COR-L47 (cell line): ENCODE measurements around the gene CDH4.

Experiments
- DNase-seq: peaks from one replicate; lab custom pipeline; 2025; lab: John Stamatoyannopoulos, UW

Gene CDH4

DNA sequence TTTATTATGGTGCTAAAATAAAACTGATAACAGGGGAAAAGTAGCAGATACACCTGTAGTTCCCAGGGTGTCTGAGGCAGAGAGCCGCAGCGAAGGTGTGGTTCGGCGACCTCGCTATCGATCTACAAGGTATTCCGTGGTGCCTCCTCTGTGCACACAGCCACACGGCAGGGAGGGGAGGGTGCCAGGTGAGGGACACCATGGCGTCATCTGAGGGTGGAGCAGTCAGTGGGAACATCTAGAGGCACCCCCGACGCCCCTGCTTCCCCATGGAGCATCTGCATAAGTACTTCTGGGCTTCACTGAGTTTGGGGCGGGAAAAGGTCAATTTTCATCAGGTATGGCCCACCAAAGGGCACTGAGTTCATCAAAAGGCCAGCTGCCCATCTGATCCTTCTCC is 570.3 kb downstream of the CDH4 start:
- DNase-seq, result no peak

DNA sequence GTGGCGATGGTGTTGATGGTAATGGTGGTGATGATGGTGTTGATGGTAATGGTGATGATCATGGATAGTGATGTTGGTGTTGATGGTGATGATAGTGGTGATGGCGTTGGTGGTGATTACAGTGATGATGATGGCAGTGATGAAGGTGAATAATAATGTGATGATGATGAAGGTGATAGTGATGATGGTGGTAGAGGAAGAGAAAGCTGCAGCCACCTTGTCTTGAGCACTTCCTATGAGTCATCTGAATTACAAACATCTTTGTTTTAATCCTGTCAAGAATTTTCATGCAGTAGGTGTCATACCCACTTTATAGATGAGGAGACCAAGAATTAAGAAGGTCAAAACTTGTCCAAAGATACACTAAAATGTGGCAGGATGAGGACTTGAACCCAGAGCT is 571.2 kb downstream of the CDH4 start:
- no peak for DNase-seq

DNA sequence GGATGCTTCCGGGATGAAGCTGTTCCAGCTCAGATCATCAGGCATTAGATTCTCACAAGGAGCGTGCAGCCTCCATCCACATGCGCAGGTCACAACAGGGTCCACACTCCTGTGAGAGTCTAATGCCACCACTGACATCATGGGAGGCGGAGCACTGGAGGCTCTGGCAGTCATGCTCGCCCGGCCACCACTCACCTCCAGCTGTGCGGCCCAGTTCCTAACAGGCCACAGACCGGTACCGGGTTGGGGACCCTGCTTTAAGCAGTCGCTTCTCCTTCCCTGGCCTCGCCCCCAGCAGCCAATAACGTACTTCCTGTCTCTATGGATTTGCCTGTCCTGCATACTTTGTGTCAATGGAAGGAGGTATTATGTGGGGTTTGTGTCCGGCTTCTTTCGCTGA is 576.8 kb downstream of the CDH4 start:
- DNase-seq, result no peak

DNA sequence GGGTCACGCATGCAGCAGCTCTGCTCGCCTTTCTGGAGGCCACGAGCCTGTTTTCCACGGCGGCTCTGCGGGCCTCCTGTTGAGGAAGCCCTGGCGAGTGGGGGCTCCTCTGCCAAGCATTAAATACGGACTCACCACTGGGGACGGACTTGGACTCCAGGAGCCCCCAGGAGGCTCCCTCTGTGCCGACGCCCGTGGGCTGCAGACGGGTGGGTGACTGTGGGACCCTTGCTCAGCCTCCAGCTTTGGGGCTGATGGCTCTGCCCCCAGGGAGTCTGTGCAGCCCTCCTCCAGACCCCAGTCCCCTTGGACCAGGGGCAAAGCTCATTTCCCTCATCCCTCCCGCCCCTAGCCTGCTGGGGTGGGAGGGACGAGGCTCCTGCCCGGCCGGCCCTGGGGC is 577.5 kb downstream of the CDH4 start:
- no peak for DNase-seq

DNA sequence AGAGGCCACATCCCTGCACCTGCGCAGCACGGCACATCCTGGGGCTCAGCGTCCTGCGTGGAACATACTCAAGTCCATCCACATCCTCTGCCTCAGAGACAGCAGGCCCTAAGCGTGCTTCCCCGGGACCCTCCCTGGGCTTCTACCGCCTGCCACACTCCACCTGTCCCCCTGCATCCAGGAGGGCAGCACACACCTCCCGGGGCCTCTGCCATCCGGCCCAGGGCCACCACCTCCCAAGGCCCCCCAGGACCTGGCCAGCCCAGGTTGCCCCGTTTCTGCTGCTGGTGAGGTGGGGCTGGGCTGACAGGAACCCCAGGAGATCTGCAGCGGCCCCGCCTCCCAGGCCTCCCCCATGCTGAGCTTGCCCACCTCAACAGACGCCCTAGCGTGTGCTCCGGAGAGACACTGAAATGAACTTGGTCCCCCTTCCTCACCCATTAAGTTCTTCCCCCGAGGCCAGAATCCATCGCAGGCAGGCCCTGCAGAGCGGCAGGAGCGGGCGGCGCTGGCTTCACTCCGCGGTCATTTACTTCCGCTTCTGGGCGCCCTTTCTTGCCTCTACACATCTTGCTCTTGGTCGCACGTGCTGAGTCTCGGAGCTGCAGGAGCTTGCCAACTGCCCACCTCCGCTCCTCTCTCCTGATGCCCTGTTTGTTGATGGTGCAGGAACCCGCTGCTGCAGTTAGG is 578.3 kb downstream of the CDH4 start:
- no peak for DNase-seq

DNA sequence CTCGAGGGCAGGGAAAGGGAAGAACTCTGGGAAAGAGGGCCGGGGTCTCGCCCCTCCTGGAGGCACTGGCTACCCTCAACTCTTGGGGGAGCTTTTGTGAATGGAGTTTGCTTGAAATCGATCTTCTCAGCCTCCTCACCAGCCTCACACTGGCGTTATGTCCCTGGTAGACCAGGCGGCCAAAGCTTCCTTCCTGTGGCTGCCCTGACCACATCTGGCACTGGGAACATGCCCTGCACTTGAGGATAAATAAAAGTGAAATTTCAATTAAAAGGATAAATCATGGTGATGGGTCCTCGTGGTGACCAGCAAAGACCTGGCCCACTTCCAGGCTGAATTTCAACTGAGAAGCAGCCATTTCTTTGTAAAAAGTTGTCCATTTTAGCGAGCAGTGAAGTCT is 578.9 kb downstream of the CDH4 start:
- DNase-seq, result no peak

DNA sequence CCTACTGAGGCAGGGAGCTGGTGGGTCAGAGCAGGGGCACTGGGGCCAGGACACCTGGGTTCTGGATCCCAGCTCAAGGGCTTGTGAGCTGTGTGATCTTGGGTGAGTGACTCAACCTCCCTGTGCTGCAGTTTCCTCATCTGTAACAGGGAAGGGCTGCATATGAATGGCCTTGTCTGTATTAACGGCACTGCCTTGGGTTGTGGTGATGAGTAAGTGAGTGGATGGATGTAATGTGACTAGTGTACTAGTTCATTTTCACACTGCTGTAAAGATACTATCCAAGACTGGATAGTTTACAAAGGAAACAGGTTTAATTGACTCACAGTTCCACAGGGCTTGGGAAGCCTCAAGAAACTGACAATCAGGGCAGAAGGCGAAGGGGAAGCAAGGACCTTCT is 580.1 kb downstream of the CDH4 start:
- no peak for DNase-seq

DNA sequence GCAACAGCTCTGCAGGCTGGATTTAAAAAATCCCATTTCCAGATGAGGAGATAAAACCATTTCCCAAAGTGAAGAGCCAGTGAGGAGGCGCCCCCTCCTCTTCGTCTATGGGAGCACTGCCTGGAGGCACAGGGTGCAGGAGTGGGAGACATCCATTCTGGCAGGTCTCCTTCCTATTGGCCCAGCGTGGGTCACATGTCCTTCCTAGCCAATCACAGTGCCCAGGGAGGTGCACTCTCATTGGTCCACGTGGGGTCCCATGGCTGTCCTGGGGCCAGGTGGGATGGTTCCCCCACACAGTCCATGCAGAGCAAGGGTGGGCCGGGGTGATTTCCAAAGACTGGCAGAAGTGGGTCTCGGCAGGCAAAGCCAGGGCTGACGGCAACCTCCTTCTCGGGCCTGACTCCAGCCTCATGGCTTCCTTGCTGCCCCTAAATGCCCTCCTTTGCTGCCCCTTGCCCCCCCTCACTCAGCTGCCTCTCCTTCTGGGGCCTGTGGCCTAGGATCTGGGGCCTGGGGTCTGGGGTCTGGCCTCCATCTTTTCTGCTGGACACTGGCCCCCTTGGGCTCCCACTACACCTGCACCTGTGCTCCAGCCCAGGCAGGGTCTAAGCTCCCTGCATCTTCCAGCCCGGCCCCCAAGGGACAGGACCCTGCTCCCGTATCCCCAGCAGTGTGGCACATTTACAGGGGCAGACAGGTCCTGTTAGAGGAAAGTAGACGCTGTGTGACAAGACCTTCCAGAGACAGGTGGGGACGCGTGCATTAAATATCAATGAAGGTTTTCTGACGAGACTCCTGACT is 581.9 kb downstream of the CDH4 start:
- no peak for DNase-seq

DNA sequence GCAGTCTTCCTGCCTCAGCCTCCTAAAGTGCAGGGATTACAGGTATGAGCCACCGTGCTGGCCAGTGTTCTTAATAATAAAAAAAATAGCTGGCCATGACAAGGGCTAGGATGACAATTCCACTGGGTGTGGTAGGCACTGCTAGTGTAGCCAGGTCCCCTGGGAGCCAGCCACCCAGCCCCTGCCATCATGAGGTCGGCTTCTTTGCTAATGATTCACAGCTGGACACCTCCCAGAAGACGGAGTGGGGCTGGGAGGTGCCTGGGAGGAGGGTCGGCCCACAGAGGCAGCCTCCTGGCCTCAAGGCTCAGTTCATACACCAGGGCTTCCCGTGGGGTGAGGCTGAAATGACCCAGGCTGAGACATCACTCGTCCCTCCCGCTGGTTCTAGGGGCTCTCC is 583.2 kb downstream of the CDH4 start:
- DNase-seq, result no peak

DNA sequence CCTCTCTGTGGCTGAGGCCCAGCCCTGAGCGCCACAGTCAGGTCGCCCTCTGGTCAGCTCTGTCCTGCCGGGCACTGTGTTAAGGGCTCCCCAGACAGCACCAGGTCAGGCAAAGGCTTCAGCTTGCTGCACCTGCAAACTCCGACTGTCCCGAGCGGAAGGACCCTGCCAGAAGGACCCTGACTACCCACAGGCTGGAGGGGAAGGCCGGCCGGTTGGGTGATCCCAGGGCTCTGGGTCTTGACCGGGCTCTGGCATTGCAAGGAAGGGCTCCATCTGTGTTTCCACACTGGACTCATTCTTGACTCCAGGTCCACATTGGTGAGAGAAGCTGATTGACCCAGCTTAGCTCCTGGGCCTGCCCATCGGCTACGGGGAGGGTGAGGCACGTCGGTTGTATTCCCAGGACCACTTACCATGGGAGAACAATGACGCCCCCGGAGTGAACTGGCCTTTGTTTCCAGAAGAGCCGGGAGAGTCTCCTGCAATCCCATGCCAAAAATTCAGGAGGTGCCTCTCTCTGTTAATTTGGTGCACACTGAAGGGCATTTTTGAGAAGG is 583.8 kb downstream of the CDH4 start:
- no peak for DNase-seq

DNA sequence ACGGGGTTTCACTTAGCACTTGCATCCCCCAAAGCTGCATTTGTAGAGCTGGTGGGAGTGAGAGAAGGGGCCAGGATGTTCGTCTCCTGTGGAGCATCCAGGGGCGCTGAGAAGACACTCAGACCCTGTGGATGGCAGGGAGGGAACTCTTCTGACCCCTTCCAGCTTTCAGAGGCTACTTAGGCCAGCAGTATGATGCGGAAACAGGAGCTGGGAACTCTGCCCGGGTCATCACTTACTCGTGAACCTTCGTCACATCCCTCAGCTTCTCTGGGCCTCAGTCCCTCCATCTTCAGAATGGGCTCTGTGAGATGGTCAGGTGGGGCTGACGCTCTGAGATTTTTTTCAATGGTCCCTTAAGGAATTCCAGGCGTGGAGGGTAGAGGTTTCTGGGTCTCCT is 585.1 kb downstream of the CDH4 start:
- no peak for DNase-seq

DNA sequence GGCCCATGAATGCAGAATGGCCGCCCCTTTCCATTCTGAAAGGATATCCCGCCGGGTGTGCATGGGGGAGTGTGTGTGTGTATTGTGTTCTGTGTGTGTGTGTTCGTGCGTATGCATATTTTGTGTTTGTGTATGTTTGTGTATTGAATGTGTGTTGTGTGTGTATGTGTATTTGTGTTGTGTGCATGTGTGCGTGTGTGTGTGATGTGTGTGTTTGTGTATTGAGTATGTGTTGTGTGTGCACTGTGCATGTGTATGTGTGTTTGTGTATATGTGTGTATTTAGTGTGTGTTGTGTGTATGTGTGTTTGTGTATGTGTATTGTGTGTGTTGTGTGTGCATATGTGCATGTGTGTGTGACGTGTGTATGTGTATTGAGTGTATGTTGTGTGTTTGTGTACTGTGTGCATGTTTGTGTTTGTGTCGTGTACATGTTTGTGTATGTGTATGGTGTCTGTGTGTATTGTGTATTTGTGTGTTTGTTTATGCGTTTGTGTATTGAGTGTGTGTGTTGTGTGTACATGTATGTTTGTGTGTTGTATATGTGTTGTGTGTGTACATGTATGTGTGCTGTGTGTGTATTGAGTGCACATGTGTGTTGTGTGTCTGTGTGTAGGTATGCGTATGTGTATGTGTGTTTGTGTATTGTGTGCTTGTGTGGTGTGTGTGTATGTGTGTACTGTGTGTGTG is 587.3 kb downstream of the CDH4 start:
- DNase-seq, result no peak

DNA sequence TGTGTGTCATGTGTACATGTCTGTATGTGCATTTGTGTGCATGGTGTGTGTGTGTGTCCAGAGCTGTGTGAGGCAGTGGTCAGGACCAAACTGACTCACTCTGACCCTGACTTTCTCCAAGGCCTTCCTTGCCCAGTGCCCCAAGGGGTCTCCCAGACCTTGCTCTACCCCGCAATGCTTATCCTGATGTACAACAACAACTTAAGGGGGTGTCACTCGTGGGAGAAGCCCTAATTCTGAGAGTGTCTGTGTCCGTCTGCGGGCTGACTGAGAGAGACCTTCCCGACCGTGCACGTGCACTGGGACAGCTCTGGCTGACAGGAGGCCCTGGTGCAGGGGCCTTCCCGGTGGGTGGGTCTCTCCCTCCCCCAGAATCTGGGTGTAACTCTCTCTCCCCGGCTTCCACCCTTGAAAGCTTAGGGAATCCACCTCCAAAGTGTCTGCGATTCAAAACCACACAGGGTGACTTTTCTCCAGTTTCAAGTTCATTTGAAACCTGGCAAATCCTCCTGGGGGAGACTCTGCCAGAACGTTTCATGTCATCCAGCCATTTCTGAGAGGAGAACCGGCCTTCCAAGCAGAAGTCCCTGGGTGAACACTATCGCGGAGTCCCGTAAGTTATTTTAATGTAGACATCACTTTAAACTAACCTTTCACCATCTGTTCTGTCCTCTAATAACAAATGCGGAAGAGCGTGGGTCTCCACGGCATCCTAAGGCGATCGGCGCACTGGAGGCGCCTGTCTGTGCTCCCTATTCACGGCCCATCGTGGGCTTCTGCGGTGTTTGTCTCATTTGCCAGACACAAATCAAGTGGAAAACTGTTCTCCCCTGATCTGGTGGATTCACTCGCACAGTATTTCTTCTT is 588.1 kb downstream of the CDH4 start:
- DNase-seq, result no peak

DNA sequence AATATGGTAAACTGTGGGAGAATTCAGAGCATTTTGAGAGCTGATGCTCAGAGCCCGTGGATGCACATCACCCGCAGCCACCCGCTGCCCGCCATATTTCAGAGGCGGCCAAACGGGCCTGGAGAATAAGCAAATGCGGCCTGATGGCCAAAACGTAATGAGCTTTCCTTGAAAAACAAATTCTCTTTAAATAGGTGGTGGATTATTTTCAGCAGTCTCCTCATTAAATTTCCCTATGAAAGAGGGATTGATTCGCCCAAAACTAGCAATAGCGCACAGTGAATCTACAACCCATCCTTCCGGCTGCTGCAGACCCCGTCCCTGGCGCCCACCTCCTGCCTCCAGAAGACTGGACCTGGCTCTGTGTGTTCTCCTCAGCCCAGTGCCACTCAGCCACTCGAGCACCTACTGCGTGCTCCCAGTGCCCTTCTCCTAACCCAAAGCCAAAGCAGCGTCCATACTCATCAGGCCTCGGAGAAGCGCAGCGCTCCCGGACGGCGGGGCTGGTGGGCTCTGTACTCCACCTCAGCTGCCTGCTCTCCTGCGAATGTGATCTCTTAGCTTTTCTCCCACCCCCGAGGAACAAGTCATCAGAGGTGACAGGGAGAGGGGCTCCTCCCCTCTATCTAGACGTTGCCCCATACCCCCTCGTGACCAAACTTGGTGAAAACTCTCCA is 588.9 kb downstream of the CDH4 start:
- DNase-seq, result no peak

DNA sequence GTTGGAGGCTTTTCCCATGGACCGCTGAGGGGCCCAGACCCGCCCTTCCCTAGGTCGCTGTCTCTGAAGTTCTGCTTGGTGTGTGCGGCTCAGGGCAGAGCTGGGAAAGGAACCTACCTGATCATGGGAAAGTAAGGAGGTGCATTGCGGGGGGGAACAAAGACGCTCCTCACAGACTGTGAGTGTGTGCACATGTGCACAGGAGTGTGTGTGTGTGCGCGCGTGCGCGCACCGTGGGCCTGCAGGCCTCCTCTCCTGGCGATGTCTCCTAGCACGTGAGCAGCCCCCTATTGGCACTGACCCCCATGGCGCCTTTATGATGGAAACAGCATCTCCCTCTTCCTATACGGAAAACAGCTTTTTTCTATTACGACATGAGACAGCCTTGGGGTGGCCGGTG is 589.5 kb downstream of the CDH4 start:
- no peak for DNase-seq

DNA sequence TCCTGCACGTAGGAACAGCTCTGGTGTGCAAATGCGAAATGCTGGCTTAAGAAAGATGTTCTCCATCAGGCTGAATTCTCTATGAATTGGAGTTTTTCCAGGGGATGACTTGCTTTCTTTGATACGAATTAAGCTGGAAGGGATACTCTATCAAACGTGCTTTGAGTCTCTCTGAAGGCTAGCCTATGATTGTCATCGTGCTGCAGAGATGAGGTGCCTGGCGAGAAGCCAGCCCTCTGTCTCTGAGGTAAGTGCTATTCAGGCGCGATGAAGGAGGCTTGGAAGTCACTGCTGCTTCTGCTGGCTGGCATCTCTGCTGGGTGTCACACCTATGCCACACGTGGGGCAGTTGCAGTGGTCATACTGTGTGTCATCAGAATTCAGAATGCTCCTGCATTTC is 589.9 kb downstream of the CDH4 start:
- peak; percentile 28 for DNase-seq

DNA sequence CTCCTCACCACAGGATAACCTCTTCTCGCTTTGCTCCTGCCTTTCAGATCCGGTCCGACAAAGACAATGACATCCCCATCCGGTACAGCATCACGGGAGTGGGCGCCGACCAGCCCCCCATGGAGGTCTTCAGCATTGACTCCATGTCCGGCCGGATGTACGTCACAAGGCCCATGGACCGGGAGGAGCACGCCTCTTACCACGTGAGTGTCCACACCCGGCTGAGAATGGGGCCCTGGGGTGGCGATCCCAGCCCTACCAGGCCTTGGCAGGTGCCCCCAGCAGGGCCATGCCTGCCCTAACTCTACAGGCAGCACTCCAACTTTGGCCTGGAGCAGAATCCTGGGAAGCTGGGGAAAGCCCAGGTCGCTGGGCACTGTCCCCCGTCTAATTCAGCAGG is 592.6 kb downstream of the CDH4 start:
- DNase-seq, result no peak

DNA sequence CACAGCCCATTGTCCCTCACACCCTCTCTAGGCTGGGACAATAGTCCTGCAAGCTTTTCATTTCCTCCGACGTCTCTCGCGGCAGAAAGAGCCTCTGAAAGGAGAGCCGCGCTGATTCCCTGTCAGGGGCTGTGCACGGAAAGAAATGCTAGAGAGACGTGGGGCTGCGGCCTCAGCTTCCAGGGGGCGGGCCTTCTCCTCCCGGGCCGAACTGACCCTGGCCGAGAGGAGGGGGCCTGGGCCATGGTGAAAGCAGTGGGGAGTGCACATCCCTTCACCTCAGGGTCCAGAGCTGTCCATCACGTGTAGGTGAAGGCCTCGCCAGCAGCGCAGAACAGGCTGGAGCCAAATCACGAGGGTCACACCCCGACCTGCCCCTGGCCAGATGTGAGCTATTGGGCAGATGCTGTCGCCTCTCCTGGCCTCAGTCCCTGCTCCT is 593.2 kb downstream of the CDH4 start:
- no peak for DNase-seq

DNA sequence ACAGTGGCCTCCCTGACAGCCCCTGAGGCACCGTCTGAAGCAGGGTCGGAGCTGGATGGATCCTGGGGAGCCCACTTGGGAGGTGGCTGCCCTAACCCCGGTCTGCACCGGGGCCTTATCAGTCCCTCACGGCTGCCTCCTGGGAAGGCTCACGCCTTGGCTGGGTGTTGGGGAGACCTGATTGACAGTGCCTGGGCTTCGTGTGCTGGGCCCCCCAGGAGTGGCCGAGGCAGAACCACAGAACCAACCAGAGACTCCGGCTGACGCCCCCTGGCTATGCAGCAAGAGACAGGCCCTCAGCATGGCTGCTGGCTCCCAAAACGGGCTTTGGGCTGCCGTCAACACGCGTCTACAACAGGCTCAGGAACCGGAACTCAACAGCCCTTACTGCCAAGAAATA is 594.0 kb downstream of the CDH4 start:
- no peak for DNase-seq

DNA sequence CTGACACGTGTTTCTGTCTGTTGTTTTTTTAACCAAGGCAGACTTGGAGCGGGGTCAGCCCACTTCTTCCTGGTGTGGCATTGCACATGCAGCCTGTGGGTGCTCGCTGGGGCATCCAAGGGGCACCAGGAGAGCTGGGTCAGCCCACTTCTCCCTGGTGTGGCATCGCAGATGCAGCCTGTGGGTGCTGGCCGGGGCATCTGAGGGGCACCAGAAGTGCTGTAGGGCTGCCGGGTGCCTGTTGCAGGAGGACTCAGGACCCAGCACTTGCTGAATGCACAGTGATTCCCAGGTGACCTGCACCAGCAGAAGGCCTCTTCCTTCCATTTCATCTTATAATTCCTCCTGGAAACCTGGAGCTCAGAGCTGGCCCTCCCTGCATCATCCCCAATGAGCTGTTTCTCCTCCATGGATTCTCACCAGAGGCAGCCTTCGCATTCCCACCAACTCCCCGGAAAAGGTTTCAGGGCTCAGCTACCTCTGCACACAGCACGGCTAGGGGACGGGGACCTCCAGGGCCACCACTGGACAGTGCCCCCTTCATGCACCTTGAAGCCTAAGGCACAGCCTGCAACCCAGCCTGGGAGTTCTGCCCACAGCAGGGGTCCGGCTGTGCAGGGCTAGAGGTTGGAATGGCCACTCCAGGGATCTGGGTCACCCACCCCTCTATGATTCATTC is 594.8 kb downstream of the CDH4 start:
- no peak for DNase-seq

DNA sequence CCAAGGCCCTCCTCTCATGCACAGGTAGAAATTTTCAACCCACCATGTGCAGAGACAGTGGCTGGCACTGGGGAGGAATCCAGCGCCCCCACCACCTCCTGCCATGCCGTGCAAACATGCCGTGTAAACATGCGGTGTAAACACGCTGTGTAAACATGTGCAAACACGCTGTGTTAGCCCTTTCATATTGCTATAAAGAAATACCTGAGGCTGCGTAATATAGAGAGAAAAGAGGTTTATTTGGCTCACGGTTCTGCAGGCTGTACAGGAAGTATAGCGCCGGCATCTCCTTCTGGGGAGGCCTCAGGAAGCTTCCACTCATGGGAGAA is 595.3 kb downstream of the CDH4 start:
- DNase-seq, result no peak
